Colonic mucosa (tissue), 4 donors: ENCODE measurements around the gene BBS5. TPM values are rescaled to one million over a fixed set of nuclear protein-coding genes. Genes with fewer than 3 reads are reported as not detected.

Experiments used
- DNase-seq: peaks from one replicate; pipeline ENCODE4 v3.0.0-alpha.2; 2020
- H3K27ac ChIP-seq: fragments of 200-600 bp; one replicate; pipeline ENCODE4 v1.8.0; 2021
- H3K27me3 ChIP-seq: fragments of 200-600 bp; one replicate; pipeline ENCODE4 v1.8.0; 2021
- H3K36me3 ChIP-seq: fragments of 200-600 bp; one replicate; pipeline ENCODE4 v1.8.0; 2021
- H3K4me1 ChIP-seq: fragments of 200-600 bp; one replicate; pipeline ENCODE4 v1.8.0; 2021; ENCODE audit warnings: mild to moderate bottlenecking
- H3K4me3 ChIP-seq: fragments of 200-600 bp; one replicate; pipeline ENCODE4 v1.8.0; 2021
- H3K9ac ChIP-seq, 2 donors: one replicate each; pipeline ENCODE4 v1.7.0; 2013; ENCODE audit warnings: control low read depth in 2 of 2, low read depth in 2 of 2, low read length in 2 of 2
- H3K9me3 ChIP-seq: fragments of 200-600 bp; one replicate; pipeline ENCODE4 v1.8.0; 2021
- CTCF ChIP-seq: fragments of 200-600 bp; IDR thresholded peaks from one replicate; pipeline ENCODE4 v1.8.0; 2022; ENCODE audit warnings: antibody characterized with exemption, mild to moderate bottlenecking
- intact Hi-C: fragments of 100-400 bp; cut with DNase I; formaldehyde crosslinking; loops from one replicate; pipeline ENCODE4 v1.14.1; 2022
- total RNA-seq, 2 donors: library from RNA; stranded (reverse); fragmentation: NEBNext Ultra II Directional in 1 of 2; extraction: Animal tissue kit (Norgen Biotek cat#: 25700) in 1 of 2; gene quantifications; one replicate each; pipeline ENCODE4 v1.2.1, GENCODE V29; 2021
- donor health status: healthy.
- donor health status: DM: no; HTN: no; CAD: no.
- donor health status: DM: no; HTN: no; CAD: no.

The BBS5 gene
- total RNA-seq, 2 donors from 2014 or later, result 1.9 to 2.4 TPM

- H3K27ac ChIP-seq, result no peak overlapping the region
- intact Hi-C loops, result no loop called here
- no peaks in the 10 kb centered on the region for H3K36me3 ChIP-seq
- no peak for TF ChIP-seq CTCF
- H3K4me1 ChIP-seq, result no peaks in the 10 kb centered on the region
- no peak overlapping the region for H3K4me3 ChIP-seq
- DNase-seq, result no peak
- no peaks in the 10 kb centered on the region for H3K9me3 ChIP-seq
- H3K9ac ChIP-seq, result no peak overlapping the region
- H3K27me3 ChIP-seq, result no peaks in the 10 kb centered on the region
Observed at GRCh38 chr2:169504651-169505050, 25.4 kb downstream of the BBS5 start.

GRCh38 chr2:169507698-169508097 is 28.4 kb downstream of the BBS5 start:
- DNase-seq, result no peak
- Histone ChIP-seq H3K27ac (no peak overlapping the region), H3K9me3 (no peaks in the 10 kb centered on the region), H3K4me1 (no peaks in the 10 kb centered on the region), H3K9ac (no peak overlapping the region), H3K27me3 (no peaks in the 10 kb centered on the region), H3K4me3 (no peak overlapping the region), H3K36me3 (no peaks in the 10 kb centered on the region)
- TF ChIP-seq CTCF, result no peak
- intact Hi-C loops, result no loop called here

- DNase-seq, result no peak
- Histone ChIP-seq H3K27ac (no peak within 1 kb of the TSS), H3K4me3 (no peak within 1 kb of the TSS), H3K4me1 (no peaks in the 10 kb centered on the region), H3K9ac (no peak within 1 kb of the TSS), H3K36me3 (no peaks in the 10 kb centered on the region), H3K27me3 (no peaks in the 10 kb centered on the region), H3K9me3 (no peaks in the 10 kb centered on the region)
- TF ChIP-seq CTCF, result no peak
- intact Hi-C loops, result no loop called here
Observed at GRCh38 chr2:169509298-169509885, 30.1 kb downstream of the BBS5 start, which contains the start of gene KLHL41. KLHL41 (plus strand) TSS chr2:169509702; CDS start chr2:169509779, 77 bp downstream.

GRCh38 chr2:169509955-169510354 is 30.7 kb downstream of the BBS5 start:
- Histone ChIP-seq H3K9me3 (no peaks in the 10 kb centered on the region), H3K27me3 (no peaks in the 10 kb centered on the region), H3K36me3 (no peaks in the 10 kb centered on the region), H3K27ac (no peak overlapping the region), H3K9ac (no peak overlapping the region), H3K4me3 (no peak overlapping the region), H3K4me1 (no peaks in the 10 kb centered on the region)
- DNase-seq, result no peak
- no peak for TF ChIP-seq CTCF
- intact Hi-C loops, result no loop called here

- Histone ChIP-seq H3K9ac (no peak overlapping the region), H3K36me3 (no peaks in the 10 kb centered on the region), H3K4me1 (no peaks in the 10 kb centered on the region), H3K4me3 (no peak overlapping the region), H3K27me3 (no peaks in the 10 kb centered on the region), H3K9me3 (no peaks in the 10 kb centered on the region), H3K27ac (no peak overlapping the region)
- DNase-seq, result no peak
- no peak for TF ChIP-seq CTCF
- intact Hi-C loops, result no loop called here
Observed at GRCh38 chr2:169510496-169510895, 31.2 kb downstream of the BBS5 start.
